K562 (cell line): Measurements from ENCODE around the gene MBD5. TPM values are rescaled to one million over a fixed set of nuclear protein-coding genes. Genes with fewer than 3 reads are reported as not detected.

Experiments
- ATAC-seq: fragments of 200-7000 bp; cut with Tn5 transposase; 3 replicates; pipeline ENCODE4 v1.9.1; 2020; ENCODE audit warnings: moderate library complexity
- BruUV-seq: library from RNA; stranded (reverse); fragments of 400-500 nt; replicated peaks from 2 replicates; lab custom pipeline; 2021; lab: Mats Ljungman, UMichigan
- CTCF ChIA-PET: fragments of 300-600 bp; formaldehyde crosslinking; extraction: SDS; loops from one replicate; lab custom pipeline; 2021; ENCODE audit warnings: low intra/inter-chr PET ratio; lab: Yijun Ruan, JAX
- POLR2A ChIA-PET: fragments of 300-600, 350-650 bp; sonication (Branson Sonifier 250); formaldehyde crosslinking; extraction: SDS; loops from one replicate; lab custom pipeline; 2021; ENCODE audit warnings: antibody characterized with exemption, inconsistent platforms; lab: Yijun Ruan, JAX
- DNase-seq, 4 experiments: peaks; one replicate each; pipeline versions ENCODE4 v3.0.0 to v3.0.0-alpha.2; 2011 to 2018; ENCODE audit warnings: low spot score in 3 of 4, mixed read lengths in 3 of 4; ENCODE audit errors: extremely low read depth in 1 of 4
- FAIRE-seq: peaks from 2 replicates; lab custom pipeline; 2011; peaks lifted over from hg19 to GRCh38; lab: Jason Lieb, UNC
- H2AFZ ChIP-seq: 2 replicates; pipeline ENCODE4 v1.6.0; 2011; ENCODE audit warnings: low read depth, low read length, control low read depth, inconsistent platforms
- H3K27ac ChIP-seq: fragments of 200-600 bp; 3 replicates; pipeline ENCODE4 v1.8.0; 2011; ENCODE audit warnings: low read depth, mild to moderate bottlenecking, control low read depth, inconsistent platforms, low read length, moderate library complexity, mixed read lengths; ENCODE audit errors: extremely low read depth
- H3K27me3 ChIP-seq, 2 experiments: fragments of 300-600 bp in 1 of 2; 2 replicates in 1 of 2; 3 replicates in 1 of 2; pipeline versions ENCODE4 v1.6.0 to v1.8.0; 2011; ENCODE audit warnings: inconsistent platforms in 2 of 2, low read length in 2 of 2, mild to moderate bottlenecking in 1 of 2, mixed read lengths in 1 of 2, moderate library complexity in 1 of 2; ENCODE audit not compliant: control insufficient read depth in 2 of 2, insufficient read depth in 2 of 2
- H3K36me3 ChIP-seq: fragments of 300-600 bp; 3 replicates; pipeline ENCODE4 v1.8.0; 2011; ENCODE audit warnings: mild to moderate bottlenecking, low read length, inconsistent platforms; ENCODE audit not compliant: control insufficient read depth, insufficient read depth
- H3K4me1 ChIP-seq, 2 experiments: fragments of 200-600 bp in 1 of 2; replicated peaks in 1 of 2; 2 replicates in 1 of 2; 3 replicates in 1 of 2; pipeline versions ENCODE4 v1.5.1 to v1.8.0; 2011; ENCODE audit warnings: inconsistent platforms in 2 of 2, low read length in 2 of 2, mild to moderate bottlenecking in 1 of 2, mixed read lengths in 1 of 2, moderate library complexity in 1 of 2; ENCODE audit not compliant: control insufficient read depth in 2 of 2, insufficient read depth in 2 of 2
- H3K4me2 ChIP-seq: 2 replicates; pipeline ENCODE4 v1.6.1; 2011; ENCODE audit warnings: low read length, control low read depth, inconsistent platforms, mixed read lengths; ENCODE audit not compliant: insufficient read depth
- H3K4me3 ChIP-seq: fragments of 200-600 bp; sonication (generic), shearing (Covaris generic); 2 replicates; pipeline ENCODE4 v1.5.1; 2016; ENCODE audit warnings: control low read depth, inconsistent platforms
- H3K79me2 ChIP-seq: fragments of 200-600 bp; 3 replicates; pipeline ENCODE4 v1.8.0; 2011; ENCODE audit warnings: low read length, inconsistent platforms; ENCODE audit not compliant: control insufficient read depth, insufficient read depth
- H3K9ac ChIP-seq, 2 experiments: 2 replicates each; pipeline versions ENCODE4 v1.6.0 to v1.6.1; 2011; ENCODE audit warnings: low read depth in 2 of 2, low read length in 2 of 2, control low read depth in 1 of 2, inconsistent platforms in 1 of 2, mild to moderate bottlenecking in 1 of 2, mixed read lengths in 1 of 2; ENCODE audit not compliant: insufficient read depth in 1 of 2
- H3K9me1 ChIP-seq: one replicate; pipeline ENCODE4 v1.6.0; 2011; ENCODE audit warnings: inconsistent platforms, mild to moderate bottlenecking, low read length, moderate library complexity; ENCODE audit not compliant: control insufficient read depth, insufficient read depth
- H3K9me3 ChIP-seq: replicated peaks from 2 replicates; pipeline ENCODE4 v1.5.1; 2011; ENCODE audit warnings: low read depth, low read length, inconsistent platforms; ENCODE audit not compliant: control insufficient read depth, insufficient read depth
- H4K20me1 ChIP-seq: replicated peaks from 2 replicates; pipeline ENCODE4 v1.6.1; 2011; ENCODE audit warnings: low read length, inconsistent platforms, mixed read lengths; ENCODE audit not compliant: control insufficient read depth, insufficient read depth
- BDP1 ChIP-seq: IDR thresholded peaks from 3 replicates; pipeline ENCODE4 v1.6.1; 2011; ENCODE audit not compliant: insufficient read length, insufficient read depth
- CBX2 ChIP-seq: fragments of 200-600 bp; sonication (generic); IDR thresholded peaks from one replicate; pipeline ENCODE4 v1.6.1; 2012; ENCODE audit warnings: mild to moderate bottlenecking, low read length, inconsistent platforms; ENCODE audit not compliant: insufficient read depth, poor library complexity, severe bottlenecking
- CBX3 ChIP-seq, 2 experiments: IDR thresholded peaks; 1 replicate in 1 of 2; 2 replicates in 1 of 2; pipeline ENCODE4 v1.6.1; 2012; ENCODE audit warnings: inconsistent platforms in 2 of 2, low read length in 2 of 2, borderline replicate concordance in 1 of 2, control low read depth in 1 of 2
- IFI16 ChIP-seq: fragments of 250-450 bp; sonication (Bioruptor Pico); IDR thresholded peaks from 2 replicates; pipeline ENCODE4 v2.1.2; 2022; ENCODE audit warnings: mild to moderate bottlenecking, inconsistent platforms
- MAZ ChIP-seq, 2 experiments: fragments of 450-650 bp in 1 of 2; sonication (generic) in 1 of 2; formaldehyde crosslinking; IDR thresholded peaks in 1 of 2; conservative IDR thresholded peaks in 1 of 2; 2 replicates each; pipeline versions ENCODE4 v1.4.0 to v1.5.0; 2020; ENCODE audit warnings: mild to moderate bottlenecking in 1 of 2, missing genetic modification reagents in 1 of 2
- SMARCA4 ChIP-seq: fragments of 450-650 bp; IDR thresholded peaks from 2 replicates; pipeline ENCODE4 v1.6.1; 2016
- SRF ChIP-seq, 2 experiments: fragments of 250-450, 450-650 bp in 1 of 2; sonication (Bioruptor Pico) in 1 of 2; sonication (generic) in 1 of 2; formaldehyde crosslinking; IDR thresholded peaks; 2 replicates each; pipeline versions ENCODE4 v1.5.0 to v1.5.1; 2020 to 2022; ENCODE audit warnings: mild to moderate bottlenecking in 1 of 2, missing genetic modification reagents in 1 of 2
- ZKSCAN1 ChIP-seq: fragments of 150-350 bp; IDR thresholded peaks from 2 replicates; pipeline ENCODE4 v1.6.1; 2016; ENCODE audit warnings: low read depth, low read length
- ZNF217 ChIP-seq: sonication (generic); formaldehyde crosslinking; IDR thresholded peaks from 2 replicates; pipeline ENCODE4 v1.8.0; 2022; ENCODE audit warnings: mild to moderate bottlenecking, missing genetic modification reagents
- ZNF79 ChIP-seq: fragments of 250-450 bp; sonication (Bioruptor Pico); IDR thresholded peaks from 2 replicates; pipeline ENCODE4 v1.4.0; 2020; ENCODE audit warnings: low read depth, mild to moderate bottlenecking, moderate library complexity
- WGBS: fragments of 100-300 bp; shearing (Covaris generic); methylation state at CpG from one replicate; pipeline ENCODE4 v1.1.6; 2016; ENCODE audit warnings: low coverage, mixed read lengths; ENCODE audit not compliant: insufficient coverage; ENCODE audit errors: missing lambda C conversion rate; 5-methylcytosine and 5-hydroxymethylcytosine counted together
- in situ Hi-C: fragments of 300-500 bp; cut with MboI; formaldehyde crosslinking; loops from 4 replicates; pipeline ENCODE4 v1.15.0; 2018; ENCODE audit warnings: inconsistent platforms, mixed read lengths
- intact Hi-C: fragments of 100-400 bp; cut with micrococcal nuclease; formaldehyde crosslinking; loops from 2 replicates; pipeline ENCODE4 v1.14.2; 2022
- polyA plus RNA-seq, 8 experiments: library from polyadenylated mRNA; depleted of rRNA in 4 of 8; stranded (reverse) in 5 of 8; unstranded in 3 of 8; fragments of >200 nt; fragmentation: Nextera tagmentation in 2 of 8; fragmentation: Illumina TruSeq in 1 of 8; extraction: Ambion mirVana in 2 of 8; extraction: Trizol in 1 of 8; gene quantifications; 2 replicates each; pipeline versions ENCODE4 v1.2.1 to v1.2.3, GENCODE V29; 2011 to 2014; ENCODE audit warnings: inconsistent platforms in 1 of 8, missing spikeins in 1 of 8
- total RNA-seq, 7 experiments: library from RNA; depleted of rRNA in 6 of 7; stranded (reverse); fragments of >200 nt in 6 of 7; fragmentation: Illumina TruSeq in 2 of 7; extraction: Trizol in 2 of 7; gene quantifications; 2 replicates each; pipeline versions ENCODE4 v1.2.1 to v1.2.3, GENCODE V29; 2011 to 2021; ENCODE audit warnings: low replicate concordance in 1 of 7
- TF ChIP-seq, protein P1 (sequence below): fragments of 450-650 bp; IDR thresholded peaks from 2 replicates; pipeline ENCODE4 v1.6.1; 2016; ENCODE audit warnings: missing biosample characterization, missing genetic modification characterization

The MBD5 gene
- total and polyA plus RNA-seq, 9 of the 15 experiments (the other 6 are each of a cell fraction or from before 2014, with no cell fraction given), result 3.4 to 14.5 (median 9.0) TPM

DNA sequence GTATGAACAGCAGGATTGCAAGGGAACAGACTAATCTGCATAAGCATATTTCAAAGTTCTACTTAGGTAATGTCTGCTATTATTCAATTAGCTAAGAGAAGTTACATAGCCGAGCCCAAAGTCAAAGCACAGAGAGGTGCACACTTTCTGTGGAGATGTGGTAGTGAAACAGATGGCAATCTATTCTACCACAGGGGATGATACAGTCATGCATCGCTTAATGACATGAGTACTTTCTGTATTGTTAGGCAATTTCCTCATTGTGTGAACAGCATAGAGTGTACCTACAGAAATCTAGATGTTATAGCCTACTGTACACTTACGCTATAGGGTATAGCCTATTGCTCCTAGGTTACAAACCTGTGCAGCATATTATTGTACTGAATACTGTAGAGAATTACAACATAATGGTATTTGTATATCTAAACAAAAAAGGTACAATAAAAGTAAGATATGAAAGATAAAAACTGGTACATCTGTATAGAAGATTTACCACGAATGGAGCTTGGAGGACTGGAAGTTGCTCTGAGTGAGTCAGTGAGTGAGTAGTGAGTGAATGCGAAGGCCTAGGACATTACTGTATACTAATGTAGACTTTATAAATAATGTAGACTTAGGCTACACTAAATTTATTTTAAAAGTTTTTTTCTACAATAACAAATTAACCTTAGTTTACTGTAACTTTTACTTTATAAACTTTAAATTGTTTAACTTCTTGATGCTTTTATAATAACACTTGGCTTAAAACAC is 197.6 kb downstream of the MBD5 start:
- Histone ChIP-seq H3K27me3 (no peaks in the 10 kb centered on the region), H3K9ac (no peak overlapping the region), H3K9me1 (no peaks in the 10 kb centered on the region), H3K4me2 (no peak overlapping the region), H3K9me3 (no peaks in the 10 kb centered on the region), H3K4me1 (no peaks in the 10 kb centered on the region), H3K27ac (no peak overlapping the region), H2AFZ (no peak overlapping the region), H4K20me1 (no peaks in the 10 kb centered on the region), H3K4me3 (no peak overlapping the region), H3K36me3 (no peaks in the 10 kb centered on the region), H3K79me2 (no peaks in the 10 kb centered on the region)
- FAIRE-seq (no peak), ATAC-seq (no peak), DNase-seq (no peak)
- in situ Hi-C loops (no loop called here), intact Hi-C loops (no loop called here)
- TF ChIP-seq MAZ (CRISPR knock-in tag; conservative IDR thresholded peaks at IDR 0.05 in 1 of 2, IDR thresholded peaks at IDR 0.05 in 1 of 2) (no peak), ZNF79 (no peak), IFI16 (no peak), SMARCA4 (no peak)
- 4% methylated on average over 5 of the region's 5 CpGs for WGBS
- ChIA-PET POLR2A (no interaction called here), CTCF (interaction anchor here (0.7 kb wide), 1 partner anchor 855 kb away, joined by 3 read pairs; no protein-coding TSS in a partner anchor)
- BruUV-seq, result no TSS peak

DNA sequence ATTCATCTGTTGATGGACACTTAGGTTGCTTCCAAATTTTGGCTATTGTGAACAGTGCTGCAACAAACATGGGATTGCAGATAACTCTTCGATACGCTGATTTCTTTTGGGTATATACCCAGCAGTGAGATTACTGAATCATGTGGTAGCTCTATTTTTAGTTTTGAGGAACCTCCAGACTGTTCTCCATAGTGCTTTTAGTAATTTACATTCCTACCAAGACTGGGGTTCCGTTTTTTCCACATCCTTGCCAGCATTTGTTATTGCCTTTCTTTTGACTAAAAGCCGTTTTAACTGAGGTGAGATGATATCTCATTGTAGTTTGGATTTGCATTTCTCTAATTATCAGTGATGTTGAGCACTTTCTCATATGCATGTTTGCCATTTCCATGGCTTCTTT is 200.3 kb downstream of the MBD5 start:
- DNase-seq, result no peak
- no TSS peak for BruUV-seq
- Histone ChIP-seq H3K9ac (no peak overlapping the region), H3K4me1 (no peaks in the 10 kb centered on the region), H3K27ac (no peak overlapping the region), H4K20me1 (no peaks in the 10 kb centered on the region), H3K4me3 (no peak overlapping the region), H3K79me2 (no peaks in the 10 kb centered on the region), H3K9me1 (no peaks in the 10 kb centered on the region), H3K36me3 (no peaks in the 10 kb centered on the region), H2AFZ (no peak overlapping the region), H3K27me3 (no peaks in the 10 kb centered on the region), H3K9me3 (no peaks in the 10 kb centered on the region; the same call in 1 of the 2 replicates), H3K4me2 (no peak overlapping the region)
- ChIA-PET POLR2A (no interaction called here), CTCF (no interaction called here)
- in situ Hi-C loops, result no loop called here
- FAIRE-seq, result no peak
- no peak for ATAC-seq
- WGBS, result 0% methylated on average over 4 of the region's 4 CpGs
- intact Hi-C loops, result no loop called here
- TF ChIP-seq BDP1 (no peak), CBX3 (IDR thresholded peaks at IDR 0.05; ENCODE audit: borderline replicate concordance in 1 of 2, low read length in 2 of 2) (no peak), ZNF217 (no peak), CBX2 (no peak), ZKSCAN1 (no peak), SRF (CRISPR knock-in tag; IDR thresholded peaks at IDR 0.05) (no peak)
- TF ChIP-seq, protein P1, sequence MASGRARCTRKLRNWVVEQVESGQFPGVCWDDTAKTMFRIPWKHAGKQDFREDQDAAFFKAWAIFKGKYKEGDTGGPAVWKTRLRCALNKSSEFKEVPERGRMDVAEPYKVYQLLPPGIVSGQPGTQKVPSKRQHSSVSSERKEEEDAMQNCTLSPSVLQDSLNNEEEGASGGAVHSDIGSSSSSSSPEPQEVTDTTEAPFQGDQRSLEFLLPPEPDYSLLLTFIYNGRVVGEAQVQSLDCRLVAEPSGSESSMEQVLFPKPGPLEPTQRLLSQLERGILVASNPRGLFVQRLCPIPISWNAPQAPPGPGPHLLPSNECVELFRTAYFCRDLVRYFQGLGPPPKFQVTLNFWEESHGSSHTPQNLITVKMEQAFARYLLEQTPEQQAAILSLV (tag), result no peak
